CD8-positive, alpha-beta memory T cell (primary cell): ENCODE results near the gene WBP11. TPM values are rescaled to one million over a fixed set of nuclear protein-coding genes. Genes with fewer than 3 reads are reported as not detected.
A peak's percentile ranks its signal among the peaks of the same experiment; 100 is the strongest.

Source experiments
- CTCF ChIA-PET: fragments of 350-600 bp; sonication (Branson Sonifier 250); formaldehyde crosslinking; loops from one replicate; lab custom pipeline; 2021; ENCODE audit warnings: antibody characterized with exemption; lab: Charles Lee
- POLR2A ChIA-PET: fragments of 350-600 bp; sonication (Branson Sonifier 250); formaldehyde crosslinking; loops from one replicate; lab custom pipeline; 2021; ENCODE audit warnings: antibody characterized with exemption; lab: Charles Lee
- DNase-seq, 5 donors: peaks; one replicate each; pipeline versions ENCODE4 v3.0.0 to v3.0.0-alpha.2; 2020 to 2022; ENCODE audit warnings: mixed read lengths in 1 of 5
- H3K27ac ChIP-seq: one replicate; pipeline ENCODE4 v1.7.0; 2013; ENCODE audit warnings: low read depth, mild to moderate bottlenecking, low read length, moderate library complexity
- H3K27me3 ChIP-seq: 2 replicates; pipeline ENCODE4 v1.7.0; 2013; ENCODE audit warnings: low read length, mild to moderate bottlenecking; ENCODE audit not compliant: insufficient read depth, poor library complexity, severe bottlenecking
- H3K36me3 ChIP-seq: 2 replicates; pipeline ENCODE4 v1.7.0; 2013; ENCODE audit warnings: mild to moderate bottlenecking, low read length, moderate library complexity; ENCODE audit not compliant: insufficient read depth
- H3K4me1 ChIP-seq: 2 replicates; pipeline ENCODE4 v1.7.0; 2013; ENCODE audit warnings: mild to moderate bottlenecking, low read length, moderate library complexity; ENCODE audit not compliant: insufficient read depth
- H3K4me3 ChIP-seq: 2 replicates; pipeline ENCODE4 v1.7.0; 2013; ENCODE audit warnings: mild to moderate bottlenecking, low read length
- H3K9me3 ChIP-seq: 2 replicates; pipeline ENCODE4 v1.7.0; 2013; ENCODE audit warnings: mild to moderate bottlenecking, low read length
- H3K27ac Mint-ChIP-seq, 8 donors: one replicate each; pipeline ENCODE4 v1.8.0; 2020 to 2021; ENCODE audit warnings: mixed read lengths in 8 of 8, mild to moderate bottlenecking in 6 of 8, inconsistent platforms in 3 of 8, moderate library complexity in 3 of 8
- H3K27me3 Mint-ChIP-seq, 2 donors: one replicate each; pipeline ENCODE4 v1.8.0; 2020 to 2021; ENCODE audit warnings: mixed read lengths in 2 of 2, mild to moderate bottlenecking in 1 of 2, moderate library complexity in 1 of 2
- H3K36me3 Mint-ChIP-seq, 3 donors: one replicate each; pipeline ENCODE4 v1.8.0; 2020 to 2021; ENCODE audit warnings: mixed read lengths in 3 of 3, inconsistent platforms in 1 of 3, mild to moderate bottlenecking in 1 of 3
- H3K4me1 Mint-ChIP-seq, 3 donors: one replicate each; pipeline ENCODE4 v1.8.0; 2020 to 2021; ENCODE audit warnings: mixed read lengths in 3 of 3, inconsistent platforms in 1 of 3, mild to moderate bottlenecking in 1 of 3
- H3K4me3 Mint-ChIP-seq, 7 donors: one replicate each; pipeline ENCODE4 v1.8.0; 2020 to 2021; ENCODE audit warnings: mixed read lengths in 7 of 7, mild to moderate bottlenecking in 6 of 7, moderate library complexity in 4 of 7, inconsistent platforms in 2 of 7
- H3K9me3 Mint-ChIP-seq, 5 donors: one replicate each; pipeline ENCODE4 v1.8.0; 2020 to 2022; ENCODE audit warnings: mixed read lengths in 5 of 5, mild to moderate bottlenecking in 3 of 5, moderate library complexity in 2 of 5, inconsistent platforms in 1 of 5
- polyA plus RNA-seq: library from polyadenylated mRNA; unstranded; fragments of 300-500 nt; fragmentation: Illumina TruSeq; gene quantifications from one replicate; pipeline ENCODE4 v1.2.3, GENCODE V29; 2021
- total RNA-seq, 2 experiments: library from RNA; stranded (reverse); gene quantifications; one replicate each; pipeline ENCODE4 v1.2.3, GENCODE V29; 2021

The WBP11 gene
- total and polyA plus RNA-seq, 3 experiments from 2014 or later = 70.2 to 156 (median 149) TPM

GRCh38 chr12:14776236-14776961 is 26.9 kb downstream of the WBP11 start:
- Mint-ChIP-seq H3K27ac (peak overlapping the region in 7 of 8 donors; percentile 12 to 99 (median 93)), H3K27me3 (no peaks in the 10 kb centered on the region), H3K4me3 (peak overlapping the region in 5 of 7 donors; percentile 2 to 100 (median 98)), H3K36me3 (peaks cover 0 to 15% (median 0%) of the 10 kb centered on the region in 3 donors), H3K9me3 (no peaks in the 10 kb centered on the region), H3K4me1 (peaks cover 46 to 60% (median 53%) of the 10 kb centered on the region in 3 donors)
- Histone ChIP-seq H3K36me3 (no peaks in the 10 kb centered on the region), H3K4me3 (no peak overlapping the region), H3K9me3 (no peaks in the 10 kb centered on the region), H3K27me3 (no peaks in the 10 kb centered on the region), H3K4me1 (peaks cover 31% of the 10 kb centered on the region), H3K27ac (no peak overlapping the region)
- CTCF ChIA-PET = interaction anchor here (1.9 to 4.8 kb wide), 2 partner anchors 26 to 52 kb away, joined by 7 to 28 read pairs; partner anchors contain the start of genes C12orf60 and WBP11
- no peak for DNase-seq
- POLR2A ChIA-PET = interaction anchor here (1.1 kb wide), 1 partner anchor 11 kb away, joined by 3 read pairs; no protein-coding TSS in a partner anchor

GRCh38 chr12:14775636-14775980 is 27.7 kb downstream of the WBP11 start:
- peaks cover 31% of the 10 kb centered on the region for H3K4me1 ChIP-seq
- Mint-ChIP-seq H3K9me3 (no peaks in the 10 kb centered on the region), H3K4me1 (peaks cover 48 to 61% (median 55%) of the 10 kb centered on the region in 3 donors), H3K27ac (peak overlapping the region; percentile 15 to 99 (median 96)), H3K27me3 (peaks cover 0 to 5% of the 10 kb centered on the region in 2 donors), H3K4me3 (peak overlapping the region; percentile 95 to 100 (median 97)), H3K36me3 (peaks cover 0 to 21% (median 0%) of the 10 kb centered on the region in 3 donors)
- DNase-seq = no peak
- POLR2A ChIA-PET = interaction anchor here (1.2 to 7.3 kb wide), 4 partner anchors 9 to 28 kb away, joined by 3 to 128 read pairs (median 4); partner anchors contain the start of genes C12orf60 and WBP11
- H3K27me3 ChIP-seq = no peaks in the 10 kb centered on the region
- no peaks in the 10 kb centered on the region for H3K9me3 ChIP-seq
- peak overlapping the region; percentile 72 for H3K4me3 ChIP-seq
- CTCF ChIA-PET = interaction anchor here (0.7 to 4.8 kb wide), 6 partner anchors 14 to 217 kb away, joined by 3 to 28 read pairs (median 6); partner anchors contain the start of genes C12orf60 and WBP11
- no peak overlapping the region for H3K27ac ChIP-seq
- no peaks in the 10 kb centered on the region for H3K36me3 ChIP-seq

- H3K9me3 Mint-ChIP-seq = no peaks in the 10 kb centered on the region
- H3K9me3 ChIP-seq = no peaks in the 10 kb centered on the region
- H3K27ac Mint-ChIP-seq = peak overlapping the region; percentile 93 to 99 (median 96)
- peak overlapping the region; percentile 74 for H3K27ac ChIP-seq
- no peaks in the 10 kb centered on the region for H3K36me3 ChIP-seq
- peak overlapping the region; percentile 95 to 100 (median 97) for H3K4me3 Mint-ChIP-seq
- H3K4me1 ChIP-seq = peaks cover 31% of the 10 kb centered on the region
- peaks cover 48 to 59% (median 50%) of the 10 kb centered on the region in 3 donors for H3K4me1 Mint-ChIP-seq
- DNase-seq = peak in 3 of 5 donors; percentile 18 to 52 (median 39)
- H3K36me3 Mint-ChIP-seq = peaks cover 0 to 26% (median 0%) of the 10 kb centered on the region in 3 donors
- H3K4me3 ChIP-seq = peak overlapping the region; percentile 72
- H3K27me3 ChIP-seq = no peaks in the 10 kb centered on the region
- H3K27me3 Mint-ChIP-seq = peaks cover 0 to 10% of the 10 kb centered on the region in 2 donors
- POLR2A ChIA-PET = interaction anchor here (0.9 to 7.3 kb wide), 6 partner anchors 9 to 185 kb away, joined by 3 to 128 read pairs (median 4); partner anchors contain the start of genes C12orf60 and WBP11
- CTCF ChIA-PET = interaction anchor here (0.7 to 4.8 kb wide), 9 partner anchors 8 to 219 kb away, joined by 3 to 28 read pairs (median 4); partner anchors contain the start of genes C12orf60 and WBP11
Observed at GRCh38 chr12:14774906-14775635, 28.2 kb downstream of the WBP11 start.

- no peaks in the 10 kb centered on the region for H3K9me3 ChIP-seq
- ChIA-PET POLR2A (interaction anchor here (0.9 to 7.3 kb wide), 11 partner anchors 10 to 378 kb away, joined by 3 to 128 read pairs (median 3); partner anchors contain the start of genes ARHGDIB, C12orf60 and WBP11), CTCF (interaction anchor here (1.0 to 4.8 kb wide), 8 partner anchors 8 to 220 kb away, joined by 3 to 28 read pairs (median 4); partner anchors contain the start of genes C12orf60 and WBP11)
- H3K4me3 ChIP-seq = peak overlapping the region; percentile 72
- peak; percentile 81 to 93 (median 89) for DNase-seq
- Mint-ChIP-seq H3K27me3 (peaks cover 0 to 15% of the 10 kb centered on the region in 2 donors), H3K4me3 (peak overlapping the region; percentile 95 to 100 (median 97)), H3K36me3 (peaks cover 0 to 34% (median 0%) of the 10 kb centered on the region in 3 donors), H3K9me3 (no peaks in the 10 kb centered on the region), H3K4me1 (peaks cover 49 to 62% (median 50%) of the 10 kb centered on the region in 3 donors), H3K27ac (peak overlapping the region; percentile 93 to 99 (median 96))
- no peaks in the 10 kb centered on the region for H3K36me3 ChIP-seq
- peaks cover 31% of the 10 kb centered on the region for H3K4me1 ChIP-seq
- peak overlapping the region; percentile 74 for H3K27ac ChIP-seq
- no peaks in the 10 kb centered on the region for H3K27me3 ChIP-seq
Observed at GRCh38 chr12:14774074-14774905, 29.0 kb downstream of the WBP11 start.

- peaks cover 37% of the 10 kb centered on the region for H3K4me1 ChIP-seq
- ChIA-PET CTCF (interaction anchor here (1.0 to 4.8 kb wide), 7 partner anchors 8 to 408 kb away, joined by 3 to 28 read pairs (median 4); partner anchors contain the start of genes ATF7IP, C12orf60 and WBP11), POLR2A (interaction anchor here (0.6 to 7.3 kb wide), 8 partner anchors 16 to 378 kb away, joined by 3 to 128 read pairs (median 3); partner anchors contain the start of genes ARHGDIB, C12orf60 and WBP11)
- peaks cover 52 to 66% (median 56%) of the 10 kb centered on the region in 3 donors for H3K4me1 Mint-ChIP-seq
- H3K9me3 ChIP-seq = no peaks in the 10 kb centered on the region
- no peaks in the 10 kb centered on the region for H3K9me3 Mint-ChIP-seq
- peak overlapping the region; percentile 74 for H3K27ac ChIP-seq
- H3K27ac Mint-ChIP-seq = peak overlapping the region; percentile 93 to 99 (median 96)
- DNase-seq = peak in 1 of 5 donors; percentile 21
- H3K4me3 Mint-ChIP-seq = peak overlapping the region; percentile 95 to 100 (median 97)
- peaks cover 0 to 38% (median 2%) of the 10 kb centered on the region in 3 donors for H3K36me3 Mint-ChIP-seq
- no peaks in the 10 kb centered on the region for H3K36me3 ChIP-seq
- peaks cover 0 to 15% of the 10 kb centered on the region in 2 donors for H3K27me3 Mint-ChIP-seq
- peak overlapping the region; percentile 72 for H3K4me3 ChIP-seq
- no peaks in the 10 kb centered on the region for H3K27me3 ChIP-seq
Observed at GRCh38 chr12:14773685-14774073, 29.6 kb downstream of the WBP11 start.

GRCh38 chr12:14772946-14773345 is 30.3 kb downstream of the WBP11 start:
- Mint-ChIP-seq H3K4me3 (peak overlapping the region; percentile 95 to 100 (median 97)), H3K27me3 (peaks cover 0 to 15% of the 10 kb centered on the region in 2 donors), H3K4me1 (peaks cover 56 to 73% (median 63%) of the 10 kb centered on the region in 3 donors), H3K27ac (peak overlapping the region in 3 of 8 donors; percentile 24 to 96 (median 47)), H3K36me3 (peaks cover under 1 to 40% (median 4%) of the 10 kb centered on the region in 3 donors), H3K9me3 (no peaks in the 10 kb centered on the region)
- H3K27ac ChIP-seq = no peak overlapping the region
- H3K36me3 ChIP-seq = no peaks in the 10 kb centered on the region
- H3K4me1 ChIP-seq = peaks cover 44% of the 10 kb centered on the region
- POLR2A ChIA-PET = interaction anchor here (0.6 to 7.3 kb wide), 7 partner anchors 17 to 377 kb away, joined by 3 to 128 read pairs (median 5); partner anchors contain the start of genes C12orf60 and WBP11
- H3K27me3 ChIP-seq = no peaks in the 10 kb centered on the region
- no peaks in the 10 kb centered on the region for H3K9me3 ChIP-seq
- no peak for DNase-seq
- no peak overlapping the region for H3K4me3 ChIP-seq
- CTCF ChIA-PET = interaction anchor here (0.7 to 4.8 kb wide), 5 partner anchors 9 to 407 kb away, joined by 3 to 28 read pairs (median 4); partner anchors contain the start of genes ATF7IP, C12orf60 and WBP11
